GM06990 (cell line): ENCODE data around the gene CYP4F22.

Experiments
- DNase-seq: peaks from one replicate; pipeline ENCODE4 v3.0.0-alpha.2; 2011; ENCODE audit not compliant: insufficient read length; ENCODE audit errors: extremely low read depth
- H3K27me3 ChIP-seq: replicated peaks from 2 replicates; pipeline ENCODE4 v1.6.0; 2011; ENCODE audit warnings: low read length; ENCODE audit not compliant: control insufficient read depth, insufficient read depth
- H3K36me3 ChIP-seq: 2 replicates; pipeline ENCODE4 v1.5.1; 2011; ENCODE audit warnings: low read length; ENCODE audit not compliant: control insufficient read depth, insufficient read depth
- H3K4me3 ChIP-seq: replicated peaks from 2 replicates; pipeline ENCODE4 v1.5.1; 2011; ENCODE audit warnings: low read depth, mild to moderate bottlenecking, control low read depth, low read length
- TF ChIP-seq, protein P1 (sequence below): IDR thresholded peaks from 2 replicates; pipeline ENCODE4 v1.5.1; 2011; ENCODE audit warnings: low read length, control low read depth, mild to moderate bottlenecking, inconsistent platforms; ENCODE audit not compliant: insufficient read depth, poor library complexity, severe bottlenecking

The CYP4F22 gene

DNA sequence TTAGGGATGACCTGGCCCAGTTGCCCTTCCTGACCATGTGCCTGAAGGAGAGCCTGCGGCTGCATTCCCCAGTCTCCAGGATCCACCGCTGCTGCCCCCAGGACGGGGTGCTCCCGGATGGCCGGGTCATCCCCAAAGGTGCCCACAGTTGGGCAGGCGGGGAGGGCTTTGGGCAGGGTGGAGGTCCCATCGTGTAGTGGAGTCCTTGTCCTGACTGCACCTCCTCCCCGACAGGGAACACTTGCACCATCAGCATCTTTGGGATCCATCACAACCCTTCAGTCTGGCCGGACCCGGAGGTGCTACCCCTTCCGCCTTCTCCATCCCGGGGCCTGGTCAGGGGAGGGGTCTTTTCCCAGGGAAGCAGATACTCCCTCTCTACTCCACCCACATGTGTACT is 75.0 kb downstream of the CYP4F22 start:
- Histone ChIP-seq H3K4me3 (no peak overlapping the region), H3K27me3 (no peaks in the 10 kb centered on the region; the same call in 1 of the 2 replicates), H3K36me3 (no peaks in the 10 kb centered on the region)
- no peak for DNase-seq
- TF ChIP-seq, protein P1, sequence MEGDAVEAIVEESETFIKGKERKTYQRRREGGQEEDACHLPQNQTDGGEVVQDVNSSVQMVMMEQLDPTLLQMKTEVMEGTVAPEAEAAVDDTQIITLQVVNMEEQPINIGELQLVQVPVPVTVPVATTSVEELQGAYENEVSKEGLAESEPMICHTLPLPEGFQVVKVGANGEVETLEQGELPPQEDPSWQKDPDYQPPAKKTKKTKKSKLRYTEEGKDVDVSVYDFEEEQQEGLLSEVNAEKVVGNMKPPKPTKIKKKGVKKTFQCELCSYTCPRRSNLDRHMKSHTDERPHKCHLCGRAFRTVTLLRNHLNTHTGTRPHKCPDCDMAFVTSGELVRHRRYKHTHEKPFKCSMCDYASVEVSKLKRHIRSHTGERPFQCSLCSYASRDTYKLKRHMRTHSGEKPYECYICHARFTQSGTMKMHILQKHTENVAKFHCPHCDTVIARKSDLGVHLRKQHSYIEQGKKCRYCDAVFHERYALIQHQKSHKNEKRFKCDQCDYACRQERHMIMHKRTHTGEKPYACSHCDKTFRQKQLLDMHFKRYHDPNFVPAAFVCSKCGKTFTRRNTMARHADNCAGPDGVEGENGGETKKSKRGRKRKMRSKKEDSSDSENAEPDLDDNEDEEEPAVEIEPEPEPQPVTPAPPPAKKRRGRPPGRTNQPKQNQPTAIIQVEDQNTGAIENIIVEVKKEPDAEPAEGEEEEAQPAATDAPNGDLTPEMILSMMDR: no peak

DNA sequence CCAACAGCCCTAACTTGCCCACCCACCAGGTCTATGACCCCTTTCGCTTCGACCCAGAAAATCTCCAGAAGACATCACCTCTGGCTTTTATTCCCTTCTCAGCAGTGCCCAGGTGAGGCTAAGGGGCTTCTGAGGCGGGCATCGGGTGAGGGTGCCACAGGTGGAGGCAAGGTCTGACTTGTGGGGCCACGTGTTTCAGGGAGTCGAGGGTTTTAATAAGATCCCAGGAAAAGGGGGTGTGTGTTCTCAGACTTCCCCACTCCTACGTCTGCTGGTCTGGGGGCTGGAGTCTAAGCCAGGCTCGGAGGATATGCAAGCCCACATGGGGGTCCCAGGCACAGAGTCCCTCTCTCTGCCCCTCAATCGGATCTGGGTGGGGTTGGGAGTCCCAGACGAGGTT is 75.8 kb downstream of the CYP4F22 start:
- TF ChIP-seq, protein P1: no peak
- no peak overlapping the region for H3K4me3 ChIP-seq

DNA sequence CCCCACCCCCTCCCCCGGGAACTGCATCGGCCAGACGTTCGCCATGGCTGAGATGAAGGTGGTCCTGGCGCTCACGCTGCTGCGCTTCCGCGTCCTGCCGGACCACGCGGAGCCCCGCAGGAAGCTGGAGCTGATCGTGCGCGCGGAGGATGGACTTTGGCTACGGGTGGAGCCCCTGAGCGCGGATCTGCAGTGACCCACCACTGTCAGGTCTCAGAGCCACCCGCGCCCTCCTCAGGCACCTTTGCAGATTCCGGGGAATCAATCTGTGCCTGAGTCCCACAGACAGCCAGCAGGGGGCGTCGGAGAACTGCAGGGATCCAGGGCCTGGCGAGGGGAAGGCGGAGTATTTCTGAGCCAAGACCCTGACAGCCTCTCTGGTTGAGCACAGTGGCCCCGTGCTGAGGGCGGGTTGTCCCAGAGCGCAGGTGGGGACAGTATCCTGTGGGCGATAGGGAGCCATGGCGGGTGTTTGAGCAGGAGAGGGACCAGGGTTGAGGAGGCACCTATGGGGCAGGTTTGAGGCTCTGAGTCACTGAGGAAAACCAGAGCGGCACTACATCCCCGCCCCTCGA is 76.3 kb downstream of the CYP4F22 start:
- TF ChIP-seq, protein P1: peak; percentile 97
- H3K4me3 ChIP-seq: no peak overlapping the region
- H3K36me3 ChIP-seq: no peaks in the 10 kb centered on the region
- peak; percentile 48 for DNase-seq
- H3K27me3 ChIP-seq: no peaks in the 10 kb centered on the region; the same call in 1 of the 2 replicates

More for the DNA sequence above, 75.8 kb downstream of the CYP4F22 start:
- Histone ChIP-seq H3K27me3 (no peaks in the 10 kb centered on the region; the same call in 1 of the 2 replicates), H3K36me3 (no peaks in the 10 kb centered on the region)
- no peak for DNase-seq

DNA sequence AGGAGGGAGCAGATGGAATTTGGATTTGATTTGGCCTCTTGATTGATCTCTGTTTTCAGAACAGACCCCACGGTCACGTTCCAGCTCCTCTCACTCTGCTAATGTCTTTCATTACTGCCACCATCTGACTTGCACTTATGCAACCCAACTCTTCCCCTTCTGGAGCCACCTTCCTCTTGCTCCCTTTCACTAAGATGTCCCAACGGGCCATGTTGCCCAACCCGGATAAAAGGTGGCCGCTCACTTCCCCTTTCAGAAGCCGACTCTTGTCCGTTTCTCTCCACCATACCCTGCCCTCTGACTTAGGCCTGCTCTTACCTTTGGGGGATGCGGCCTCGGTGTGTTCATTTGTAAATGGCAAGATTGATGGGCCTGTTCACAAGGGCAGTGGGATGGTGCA is 79.3 kb downstream of the CYP4F22 start:
- TF ChIP-seq, protein P1: no peak
- DNase-seq: no peak
- no peaks in the 10 kb centered on the region; the same call in 1 of the 2 replicates for H3K27me3 ChIP-seq
- no peak overlapping the region for H3K4me3 ChIP-seq
- H3K36me3 ChIP-seq: no peaks in the 10 kb centered on the region

DNA sequence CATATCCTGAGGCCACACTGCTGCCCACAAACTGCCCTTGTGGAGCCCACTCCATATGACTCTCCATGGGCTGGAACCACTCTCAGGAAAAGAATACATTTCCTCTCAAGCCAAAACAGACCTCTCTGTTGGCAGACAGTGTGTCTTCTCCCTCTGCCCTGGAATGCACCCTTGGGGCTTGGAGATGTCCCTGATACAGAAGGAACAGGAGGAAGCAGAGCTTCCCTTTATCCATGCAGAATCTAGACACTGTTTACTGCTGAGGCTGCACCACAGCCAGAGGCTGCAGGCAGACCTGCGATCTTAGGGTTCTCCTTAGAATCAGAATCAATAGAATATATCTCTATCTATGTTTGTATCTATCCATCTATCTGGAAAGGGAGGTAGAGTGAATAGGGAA is 79.9 kb downstream of the CYP4F22 start:
- H3K4me3 ChIP-seq: no peak overlapping the region
- TF ChIP-seq, protein P1: no peak
- H3K36me3 ChIP-seq: no peaks in the 10 kb centered on the region
- H3K27me3 ChIP-seq: no peaks in the 10 kb centered on the region
- no peak for DNase-seq
